PFSK-1 (cell line): ENCODE results near the gene SUDS3.
A peak's percentile ranks its signal among the peaks of the same experiment; 100 is the strongest.

ENCODE experiments used
- FOXP2 ChIP-seq: optimal IDR thresholded peaks from 2 replicates; pipeline ENCODE3; 2011; ENCODE audit warnings: borderline replicate concordance, control low read depth, inconsistent platforms; ENCODE audit not compliant: insufficient read depth; ENCODE audit errors: extremely low read length, extremely low read depth
- POLR2AphosphoS5 ChIP-seq: IDR thresholded peaks from 2 replicates; pipeline ENCODE4 v1.6.1; 2012; ENCODE audit warnings: low read depth, mild to moderate bottlenecking, control low read depth, low read length, moderate library complexity
- REST ChIP-seq, 2 experiments: IDR thresholded peaks; 2 replicates each; pipeline versions ENCODE4 v1.6.1 to v1.8.0; 2011 to 2012; ENCODE audit warnings: low read depth in 2 of 2, low read length in 2 of 2, control low read depth in 1 of 2, inconsistent platforms in 1 of 2, mild to moderate bottlenecking in 1 of 2, moderate library complexity in 1 of 2; ENCODE audit not compliant: insufficient read depth in 1 of 2
- SIN3A ChIP-seq: IDR thresholded peaks from 2 replicates; pipeline ENCODE4 v1.6.1; 2012; ENCODE audit warnings: mild to moderate bottlenecking, low read length, moderate library complexity, borderline replicate concordance; ENCODE audit not compliant: insufficient read depth
- TAF1 ChIP-seq: IDR thresholded peaks from 2 replicates; pipeline ENCODE4 v1.6.1; 2012; ENCODE audit warnings: low read length, control low read depth, borderline replicate concordance; ENCODE audit not compliant: insufficient read depth

The SUDS3 gene

GRCh38 chr12:118427819-118428218 lies 51.5 kb downstream of the SUDS3 start:
- TF ChIP-seq POLR2AphosphoS5 = no peak
- no peak for TF ChIP-seq FOXP2
- no peak for TF ChIP-seq SIN3A

- TF ChIP-seq TAF1 = no peak
- no peak for TF ChIP-seq REST (IDR thresholded peaks at IDR 0.05; ENCODE audit: insufficient read depth in 1 of 2, low read depth in 2 of 2, low read length in 2 of 2)
- TF ChIP-seq FOXP2 = no peak
- no peak for TF ChIP-seq SIN3A
- TF ChIP-seq POLR2AphosphoS5 = no peak
Measured at GRCh38 chr12:118428643-118429042, 52.3 kb downstream of the SUDS3 start.

- TF ChIP-seq TAF1 = no peak
- TF ChIP-seq POLR2AphosphoS5 = no peak
- TF ChIP-seq REST (IDR thresholded peaks at IDR 0.05; ENCODE audit: insufficient read depth in 1 of 2, low read depth in 2 of 2, low read length in 2 of 2) = no peak
- TF ChIP-seq FOXP2 = no peak
- TF ChIP-seq SIN3A = no peak
Measured at GRCh38 chr12:118429688-118430383, 53.5 kb downstream of the SUDS3 start.

- TF ChIP-seq REST (IDR thresholded peaks at IDR 0.05; ENCODE audit: insufficient read depth in 1 of 2, low read depth in 2 of 2, low read length in 2 of 2) = 0 out of 4 replicates have a peak, but pooled peaks of 1 of the 2 experiments have one; percentile 52
- no peak for TF ChIP-seq FOXP2
Measured at GRCh38 chr12:118430516-118430915, 54.2 kb downstream of the SUDS3 start.

- TF ChIP-seq TAF1 (no peak), POLR2AphosphoS5 (no peak), SIN3A (no peak), FOXP2 (no peak), REST (IDR thresholded peaks at IDR 0.05; ENCODE audit: insufficient read depth in 1 of 2, low read depth in 2 of 2, low read length in 2 of 2) (no peak)
Measured at GRCh38 chr12:118432812-118433545, 56.6 kb downstream of the SUDS3 start.
